Measurements from ENCODE around the gene NMNAT2.

DNA sequence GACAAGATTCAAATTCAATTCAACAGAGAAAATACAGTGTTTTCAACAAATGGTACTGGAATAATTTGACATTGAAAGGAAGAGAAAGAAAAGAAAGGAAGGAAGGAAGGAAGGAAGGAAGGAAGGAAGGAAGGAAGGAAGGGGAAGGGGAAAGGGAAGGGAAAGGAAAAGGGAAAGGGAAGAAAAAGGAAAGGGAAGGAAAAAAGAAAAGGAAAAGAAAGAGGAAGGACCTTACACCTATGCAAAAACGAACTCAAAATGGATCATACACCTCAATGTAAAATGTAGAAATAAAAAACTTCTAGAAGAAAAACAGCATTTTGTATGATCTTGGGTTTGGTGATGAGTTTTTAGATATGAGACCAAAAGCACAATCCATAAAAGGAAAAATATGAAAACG is 19.9 kb upstream of the NMNAT2 start:
- TF ChIP-seq, protein P1, sequence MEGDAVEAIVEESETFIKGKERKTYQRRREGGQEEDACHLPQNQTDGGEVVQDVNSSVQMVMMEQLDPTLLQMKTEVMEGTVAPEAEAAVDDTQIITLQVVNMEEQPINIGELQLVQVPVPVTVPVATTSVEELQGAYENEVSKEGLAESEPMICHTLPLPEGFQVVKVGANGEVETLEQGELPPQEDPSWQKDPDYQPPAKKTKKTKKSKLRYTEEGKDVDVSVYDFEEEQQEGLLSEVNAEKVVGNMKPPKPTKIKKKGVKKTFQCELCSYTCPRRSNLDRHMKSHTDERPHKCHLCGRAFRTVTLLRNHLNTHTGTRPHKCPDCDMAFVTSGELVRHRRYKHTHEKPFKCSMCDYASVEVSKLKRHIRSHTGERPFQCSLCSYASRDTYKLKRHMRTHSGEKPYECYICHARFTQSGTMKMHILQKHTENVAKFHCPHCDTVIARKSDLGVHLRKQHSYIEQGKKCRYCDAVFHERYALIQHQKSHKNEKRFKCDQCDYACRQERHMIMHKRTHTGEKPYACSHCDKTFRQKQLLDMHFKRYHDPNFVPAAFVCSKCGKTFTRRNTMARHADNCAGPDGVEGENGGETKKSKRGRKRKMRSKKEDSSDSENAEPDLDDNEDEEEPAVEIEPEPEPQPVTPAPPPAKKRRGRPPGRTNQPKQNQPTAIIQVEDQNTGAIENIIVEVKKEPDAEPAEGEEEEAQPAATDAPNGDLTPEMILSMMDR (IDR thresholded peaks at IDR 0.05; ENCODE audit: insufficient read depth, low read depth, low read length) = no peak
- TF ChIP-seq EZH2 (IDR thresholded peaks at IDR 0.05; ENCODE audit: insufficient read depth, low read length) = no peak
